ENCODE results near the gene IER5L. TPM values are rescaled to one million over a fixed set of nuclear protein-coding genes. Genes with fewer than 3 reads are reported as not detected.
A peak's percentile ranks its signal among the peaks of the same experiment; 100 is the strongest.

IER5L gene
- total RNA-seq, 4 donors from 2014 or later = 10.9 to 16.1 (median 12.6) TPM

GRCh38 chr9:129182625-129183494 is 4.8 kb upstream of the IER5L start:
- no peak overlapping the region for H3K4me3 ChIP-seq (ENCODE audit: low read depth, poor library complexity, severe bottlenecking)
- no peak for TF ChIP-seq POLR2A (IDR thresholded peaks at IDR 0.05)
- TF ChIP-seq CTCF (IDR thresholded peaks at IDR 0.05) = no peak
- 73 to 79% methylated on average over 17 to 20 of the region's 20 CpGs for WGBS, 2 donors
- intact Hi-C loops (cut with DNase I; ENCODE audit: low total_unique reads) = no loop called here
- no peak for DNase-seq (ENCODE audit: low spot score in 2 of 2)

DNA sequence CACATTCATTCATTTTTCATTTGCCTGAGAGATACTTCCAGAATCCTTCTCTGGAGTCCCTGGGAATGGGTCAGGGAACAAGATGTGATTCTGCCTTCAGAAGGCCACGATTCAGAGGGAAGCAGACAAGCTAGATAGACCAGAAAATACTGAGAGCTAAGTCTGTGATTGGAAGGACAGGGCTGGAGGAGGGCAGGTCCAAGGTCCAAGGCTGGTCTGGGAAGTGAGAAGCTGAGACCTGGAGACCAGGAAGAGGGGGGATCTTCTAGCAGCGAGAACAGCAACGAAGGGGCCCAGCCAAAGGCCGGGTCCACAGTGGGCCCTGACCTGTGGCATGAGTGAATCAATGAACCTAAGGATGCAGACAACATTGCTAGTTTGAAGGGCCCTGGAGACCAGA is 4.1 kb upstream of the IER5L start:
- TF ChIP-seq POLR2A (IDR thresholded peaks at IDR 0.05) (no peak), CTCF (IDR thresholded peaks at IDR 0.05) (no peak)
- no peak for DNase-seq (ENCODE audit: low spot score in 2 of 2)
- 87 to 89% methylated on average over 4 of the region's 4 CpGs for WGBS, 2 donors
- intact Hi-C loops (cut with DNase I; ENCODE audit: low total_unique reads) = no loop called here
- no peak overlapping the region for H3K4me3 ChIP-seq (ENCODE audit: low read depth, poor library complexity, severe bottlenecking)

DNA sequence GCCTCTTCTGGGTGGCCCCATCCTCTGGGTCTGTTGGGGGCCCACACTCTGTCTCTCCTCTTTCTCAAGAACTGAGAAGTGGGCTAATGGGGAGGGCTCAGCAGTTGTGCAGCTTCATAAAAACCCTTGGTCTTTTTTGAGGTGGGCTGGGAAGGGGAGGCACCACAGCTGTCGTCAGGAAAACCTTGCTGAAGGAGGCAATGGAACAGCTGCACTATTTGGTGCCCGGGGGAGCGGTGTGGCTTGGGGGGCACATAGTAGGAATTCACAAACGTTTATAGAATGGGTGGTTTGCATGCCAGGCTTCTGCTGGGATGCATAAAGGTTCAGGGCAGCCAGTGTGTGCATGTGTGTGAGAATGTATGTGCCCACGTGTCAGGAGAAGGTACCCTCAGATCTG is 3.2 kb upstream of the IER5L start:
- no peak for DNase-seq (ENCODE audit: low spot score in 2 of 2)
- intact Hi-C loops (cut with DNase I; ENCODE audit: low total_unique reads) = no loop called here
- H3K4me3 ChIP-seq (ENCODE audit: low read depth, poor library complexity, severe bottlenecking) = no peak overlapping the region
- WGBS, 2 donors = 82 to 83% methylated on average over 5 of the region's 5 CpGs
- TF ChIP-seq POLR2A (IDR thresholded peaks at IDR 0.05) = no peak
- no peak for TF ChIP-seq CTCF (IDR thresholded peaks at IDR 0.05)

DNA sequence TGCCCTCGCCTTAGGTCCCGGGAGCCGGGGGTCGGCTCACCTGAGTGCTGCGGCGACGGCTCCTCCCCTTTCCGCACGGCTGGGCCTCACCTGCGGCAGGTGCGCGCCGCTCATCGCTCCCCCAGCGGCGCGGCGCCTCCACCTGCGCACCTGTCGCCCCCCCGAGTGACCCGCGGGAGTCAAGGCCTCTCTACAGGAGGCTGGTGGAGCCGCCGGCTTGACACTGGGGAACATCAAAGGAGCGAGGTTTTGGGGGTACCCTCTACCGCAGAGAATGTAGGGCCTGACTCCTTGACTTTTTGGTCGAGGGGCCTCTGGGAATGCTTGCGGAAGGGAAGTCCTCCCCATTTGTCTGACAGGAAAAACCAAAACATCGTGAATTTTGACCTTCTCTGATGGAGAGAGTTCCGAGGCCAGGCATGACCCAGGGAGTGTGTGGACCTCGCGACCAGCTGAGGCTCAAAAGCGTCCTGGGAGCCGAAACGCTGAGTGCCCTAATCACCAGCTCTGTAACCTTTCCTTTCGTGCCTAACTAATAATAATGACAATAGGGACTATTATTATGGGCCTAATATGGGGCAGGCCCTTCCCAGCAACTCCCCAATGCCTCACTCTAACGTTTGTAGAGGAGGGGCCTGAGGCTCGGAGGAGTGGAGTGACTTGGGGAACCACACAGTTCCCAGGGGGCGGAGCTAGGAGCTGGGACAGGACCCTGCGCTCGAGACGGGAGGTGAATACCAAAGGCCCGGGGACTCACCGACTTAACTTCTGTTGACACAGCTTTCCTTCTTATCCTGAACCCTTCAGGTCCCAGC is 714 bp upstream of the IER5L start:
- WGBS, 2 donors = 21 to 32% methylated on average over 32 to 44 of the region's 45 CpGs
- TF ChIP-seq POLR2A (IDR thresholded peaks at IDR 0.05) = no peak
- no peak for TF ChIP-seq CTCF (IDR thresholded peaks at IDR 0.05)
- no peak for DNase-seq (ENCODE audit: low spot score in 2 of 2)
- intact Hi-C loops (cut with DNase I; ENCODE audit: low total_unique reads) = loop anchor here (10.0 kb wide), 1 partner anchor 426 kb away; no protein-coding TSS in a partner anchor
- no peak overlapping the region for H3K4me3 ChIP-seq (ENCODE audit: low read depth, poor library complexity, severe bottlenecking)

GRCh38 chr9:129177443-129177790 is 644 bp downstream of the IER5L start:
- TF ChIP-seq POLR2A (IDR thresholded peaks at IDR 0.05) (no peak), CTCF (IDR thresholded peaks at IDR 0.05) (no peak)
- intact Hi-C loops (cut with DNase I; ENCODE audit: low total_unique reads) = loop anchor here (10.0 kb wide), 1 partner anchor 427 kb away; no protein-coding TSS in a partner anchor
- H3K4me3 ChIP-seq (ENCODE audit: low read depth, poor library complexity, severe bottlenecking) = peak overlapping the region; percentile 69
- no peak for DNase-seq (ENCODE audit: low spot score in 2 of 2)
- WGBS, 2 donors = 0% methylated on average over 10 to 24 of the region's 56 CpGs
